Ovary (tissue), 9 donors: ENCODE measurements around the gene ICAM4. TPM values are rescaled to one million over a fixed set of nuclear protein-coding genes. Genes with fewer than 3 reads are reported as not detected.

Experiments
- DNase-seq, 5 donors: peaks; one replicate each; pipeline ENCODE4 v3.0.0-alpha.2; 2019 to 2020
- H3K27ac ChIP-seq, 2 donors: fragments of 200-600 bp; one replicate each; pipeline versions ENCODE4 v1.5.1 to v1.8.0; 2019 to 2022
- H3K27me3 ChIP-seq: fragments of 200-600 bp; one replicate; pipeline ENCODE4 v1.8.0; 2022
- H3K36me3 ChIP-seq: fragments of 200-600 bp; sonication (generic); one replicate; pipeline ENCODE4 v1.5.1; 2019
- H3K4me1 ChIP-seq: one replicate; pipeline ENCODE4 v1.8.1; 2013; ENCODE audit warnings: mild to moderate bottlenecking, moderate library complexity; ENCODE audit not compliant: insufficient read depth
- H3K4me3 ChIP-seq: fragments of 200-600 bp; sonication (generic); one replicate; pipeline ENCODE4 v1.5.1; 2017
- H3K9me3 ChIP-seq, 2 donors: fragments of 200-600 bp in 1 of 2; sonication (generic) in 1 of 2; one replicate each; pipeline versions ENCODE4 v1.5.1 to v1.8.1; 2013 to 2019; ENCODE audit warnings: mild to moderate bottlenecking in 1 of 2, moderate library complexity in 1 of 2
- EP300 ChIP-seq: sonication (generic); formaldehyde crosslinking; IDR thresholded peaks from one replicate; pipeline ENCODE4 v1.6.1; 2017; ENCODE audit warnings: antibody characterized with exemption
- POLR2A ChIP-seq: fragments of 450-650 bp; IDR thresholded peaks from one replicate; pipeline ENCODE4 v1.6.1; 2017; ENCODE audit warnings: antibody characterized with exemption, mild to moderate bottlenecking, moderate library complexity
- WGBS, 3 donors: extraction: QIAGEN DNeasy Blood & Tissue Kit in 1 of 3; methylation state at CpG; one replicate each; pipeline versions ENCODE4 v1.1.5 to v1.1.7; 2013 to 2017; 5-methylcytosine and 5-hydroxymethylcytosine counted together
- intact Hi-C, 4 donors: fragments of 100-400 bp; cut with DNase I; formaldehyde crosslinking; loops; one replicate each; pipeline versions ENCODE4 v1.11.0 to v1.15.1; 2022 to 2023
- polyA plus RNA-seq, 2 donors: library from polyadenylated mRNA; stranded (reverse); fragments of 200-250 nt in 1 of 2; fragments of 350-450 nt in 1 of 2; fragmentation: Illumina TruSeq in 1 of 2; extraction: RNeasy Lipid Tissue Mini Kit (QIAGEN cat#74804) in 1 of 2; gene quantifications; one replicate each; pipeline ENCODE4 v1.2.3, GENCODE V29; 2013 to 2014
- total RNA-seq, 7 donors: library from RNA; depleted of rRNA in 2 of 7; stranded (reverse); fragments of >200 nt in 2 of 7; fragmentation: NEBNext Ultra II Directional in 3 of 7; extraction: Animal tissue kit (Norgen Biotek cat#: 25700) in 3 of 7; gene quantifications; one replicate each; pipeline versions ENCODE4 v1.1.0 to v1.2.4, GENCODE V29; 2016 to 2023
- TF ChIP-seq, protein P1 (sequence below), 3 donors: fragments of 450-650 bp in 2 of 3; fragments of 200-600 bp in 1 of 3; IDR thresholded peaks; one replicate each; pipeline versions ENCODE4 v1.5.1 to v1.8.0; 2016 to 2022; ENCODE audit warnings: antibody characterized with exemption in 3 of 3, mild to moderate bottlenecking in 1 of 3
- donor health status: DM: no; HTN: no; CAD: no; lungs with moderate emphysema.
- donor health status: DM: no; HTN: no; CAD: no.
- donor health status: Bipolar disorder and iron deficiency.
- donor health status: DM: yes; HTN: yes; CAD: no.
- donor health status: DM: no; HTN: no; CAD: no.
- donor health status: DM: yes; HTN: yes; CAD: no.

Gene ICAM4
- total and polyA plus RNA-seq, 9 donors = 0.17 to 3.3 (median 0.47) TPM

DNA sequence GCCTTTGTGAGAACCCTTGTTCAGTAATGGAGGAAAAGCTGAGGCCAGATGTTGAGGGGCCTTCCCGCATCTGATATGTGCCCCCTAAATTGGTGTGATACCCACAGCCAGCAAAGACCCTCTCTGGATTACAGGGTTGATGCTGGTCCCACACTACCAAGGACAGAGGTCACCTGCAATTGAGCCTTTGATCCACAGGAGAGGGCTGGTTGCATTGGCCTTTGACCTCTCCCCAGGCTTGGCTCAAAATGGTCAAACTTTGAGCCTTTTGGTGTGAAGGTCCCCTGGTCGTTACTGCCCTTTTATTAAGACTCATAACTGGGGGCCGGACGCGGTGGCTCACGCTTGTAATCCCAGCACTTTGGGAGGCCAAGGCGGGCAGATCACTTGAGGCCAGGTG lies 43.1 kb upstream of the ICAM4 start:
- intact Hi-C loops = loop anchor here in 2 of 4 donors (10.0 kb wide), 2 partner anchors 129 to 139 kb away; partner anchors contain the start of genes ANGPTL6 (in 1 of the 2), EIF3G (in 1 of the 2), P2RY11 (in 1 of the 2) and PPAN (in 1 of the 2)

DNA sequence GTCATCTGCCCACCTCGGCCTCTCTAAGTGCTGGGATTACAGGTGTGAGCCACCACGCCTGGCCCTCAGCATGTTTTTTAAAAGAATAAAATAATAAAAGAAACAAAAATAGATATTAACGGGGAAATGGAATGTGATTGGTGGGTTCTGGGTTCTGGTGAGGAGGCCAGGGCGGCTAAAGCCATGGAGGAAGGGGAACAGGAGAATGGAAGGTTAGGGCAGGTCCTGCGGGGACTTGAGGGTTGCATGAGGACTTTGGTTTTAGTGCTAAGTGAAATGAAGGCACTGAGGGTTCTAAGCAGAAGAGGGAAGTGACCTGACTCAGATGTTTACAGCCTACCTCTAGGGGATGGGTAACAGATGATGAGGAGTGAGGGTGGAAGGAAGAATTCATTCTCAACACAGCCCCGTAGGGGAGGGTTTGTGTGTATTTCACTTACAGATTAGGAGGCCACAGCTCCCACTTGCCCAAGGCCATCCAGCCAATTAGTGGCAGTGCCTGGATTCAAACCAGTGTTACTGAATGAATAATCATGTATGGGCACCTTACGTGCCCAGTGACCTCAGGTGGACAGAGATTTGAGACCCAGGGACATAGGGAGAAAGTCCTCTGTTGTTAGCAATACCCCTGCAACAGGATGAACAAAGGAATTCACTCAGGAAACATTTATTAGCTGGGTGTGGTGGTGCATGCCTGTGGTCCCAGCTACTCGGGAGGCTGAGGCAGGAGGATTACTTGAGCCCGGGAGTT lies 41.4 kb upstream of the ICAM4 start:
- no peaks in the 10 kb centered on the region for H3K4me1 ChIP-seq
- no peak overlapping the region for H3K27ac ChIP-seq
- TF ChIP-seq POLR2A (no peak), EP300 (no peak)
- TF ChIP-seq, protein P1, sequence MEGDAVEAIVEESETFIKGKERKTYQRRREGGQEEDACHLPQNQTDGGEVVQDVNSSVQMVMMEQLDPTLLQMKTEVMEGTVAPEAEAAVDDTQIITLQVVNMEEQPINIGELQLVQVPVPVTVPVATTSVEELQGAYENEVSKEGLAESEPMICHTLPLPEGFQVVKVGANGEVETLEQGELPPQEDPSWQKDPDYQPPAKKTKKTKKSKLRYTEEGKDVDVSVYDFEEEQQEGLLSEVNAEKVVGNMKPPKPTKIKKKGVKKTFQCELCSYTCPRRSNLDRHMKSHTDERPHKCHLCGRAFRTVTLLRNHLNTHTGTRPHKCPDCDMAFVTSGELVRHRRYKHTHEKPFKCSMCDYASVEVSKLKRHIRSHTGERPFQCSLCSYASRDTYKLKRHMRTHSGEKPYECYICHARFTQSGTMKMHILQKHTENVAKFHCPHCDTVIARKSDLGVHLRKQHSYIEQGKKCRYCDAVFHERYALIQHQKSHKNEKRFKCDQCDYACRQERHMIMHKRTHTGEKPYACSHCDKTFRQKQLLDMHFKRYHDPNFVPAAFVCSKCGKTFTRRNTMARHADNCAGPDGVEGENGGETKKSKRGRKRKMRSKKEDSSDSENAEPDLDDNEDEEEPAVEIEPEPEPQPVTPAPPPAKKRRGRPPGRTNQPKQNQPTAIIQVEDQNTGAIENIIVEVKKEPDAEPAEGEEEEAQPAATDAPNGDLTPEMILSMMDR (IDR thresholded peaks at IDR 0.05) = no peak
- H3K36me3 ChIP-seq = no peaks in the 10 kb centered on the region
- no peak overlapping the region for H3K4me3 ChIP-seq
- WGBS, 3 donors = 62 to 72% (median 68%) methylated on average over 9 of the region's 9 CpGs
- intact Hi-C loops = loop anchor here in 2 of 4 donors (10.0 kb wide), 2 partner anchors 131 to 141 kb away; partner anchors contain the start of genes ANGPTL6 (in 1 of the 2), EIF3G (in 1 of the 2), P2RY11 (in 1 of the 2) and PPAN (in 1 of the 2)
- DNase-seq = no peak
- H3K9me3 ChIP-seq = no peaks in the 10 kb centered on the region
- H3K27me3 ChIP-seq = no peaks in the 10 kb centered on the region

More for the DNA sequence above, 43.1 kb upstream of the ICAM4 start:
- H3K27ac ChIP-seq = no peak overlapping the region
- no peaks in the 10 kb centered on the region for H3K27me3 ChIP-seq
- H3K36me3 ChIP-seq = no peaks in the 10 kb centered on the region
- no peaks in the 10 kb centered on the region for H3K9me3 ChIP-seq
- no peaks in the 10 kb centered on the region for H3K4me1 ChIP-seq
- 92 to 93% (median 93%) methylated on average over 7 of the region's 7 CpGs for WGBS, 3 donors
- no peak overlapping the region for H3K4me3 ChIP-seq
- DNase-seq = no peak
- TF ChIP-seq, protein P1 (IDR thresholded peaks at IDR 0.05) = no peak
- TF ChIP-seq EP300 (no peak), POLR2A (no peak)

DNA sequence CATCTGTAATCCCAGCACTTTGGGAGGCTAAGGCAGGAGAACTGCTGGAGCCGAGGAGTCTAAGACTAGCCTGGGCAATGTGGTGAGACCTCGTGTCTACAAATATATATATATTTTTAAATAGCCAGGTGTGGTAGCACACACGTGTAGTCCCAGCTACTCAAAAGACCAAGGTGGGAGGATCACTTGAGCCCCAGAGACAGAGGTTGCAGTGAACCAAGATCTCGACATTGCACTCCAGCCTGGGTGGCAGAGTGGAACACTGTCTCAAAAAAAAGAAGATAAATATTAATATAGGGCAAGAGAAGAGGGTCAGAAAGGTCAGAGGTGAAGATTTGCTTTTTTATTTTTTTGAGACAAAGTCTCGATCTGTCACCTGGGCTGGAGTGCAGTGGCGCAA lies 40.2 kb upstream of the ICAM4 start:
- no peak for DNase-seq
- Histone ChIP-seq H3K4me3 (no peak overlapping the region), H3K36me3 (no peaks in the 10 kb centered on the region), H3K27me3 (no peaks in the 10 kb centered on the region), H3K27ac (no peak overlapping the region), H3K4me1 (peaks cover 3% of the 10 kb centered on the region), H3K9me3 (no peaks in the 10 kb centered on the region)
- 82 to 85% (median 84%) methylated on average over 6 of the region's 6 CpGs for WGBS, 3 donors
- intact Hi-C loops = loop anchor here in 2 of 4 donors (10.0 kb wide), 2 partner anchors 132 to 142 kb away; partner anchors contain the start of genes ANGPTL6 (in 1 of the 2), EIF3G (in 1 of the 2), P2RY11 (in 1 of the 2) and PPAN (in 1 of the 2)
- TF ChIP-seq, protein P1 (IDR thresholded peaks at IDR 0.05) = no peak
- TF ChIP-seq POLR2A (no peak), EP300 (no peak)

DNA sequence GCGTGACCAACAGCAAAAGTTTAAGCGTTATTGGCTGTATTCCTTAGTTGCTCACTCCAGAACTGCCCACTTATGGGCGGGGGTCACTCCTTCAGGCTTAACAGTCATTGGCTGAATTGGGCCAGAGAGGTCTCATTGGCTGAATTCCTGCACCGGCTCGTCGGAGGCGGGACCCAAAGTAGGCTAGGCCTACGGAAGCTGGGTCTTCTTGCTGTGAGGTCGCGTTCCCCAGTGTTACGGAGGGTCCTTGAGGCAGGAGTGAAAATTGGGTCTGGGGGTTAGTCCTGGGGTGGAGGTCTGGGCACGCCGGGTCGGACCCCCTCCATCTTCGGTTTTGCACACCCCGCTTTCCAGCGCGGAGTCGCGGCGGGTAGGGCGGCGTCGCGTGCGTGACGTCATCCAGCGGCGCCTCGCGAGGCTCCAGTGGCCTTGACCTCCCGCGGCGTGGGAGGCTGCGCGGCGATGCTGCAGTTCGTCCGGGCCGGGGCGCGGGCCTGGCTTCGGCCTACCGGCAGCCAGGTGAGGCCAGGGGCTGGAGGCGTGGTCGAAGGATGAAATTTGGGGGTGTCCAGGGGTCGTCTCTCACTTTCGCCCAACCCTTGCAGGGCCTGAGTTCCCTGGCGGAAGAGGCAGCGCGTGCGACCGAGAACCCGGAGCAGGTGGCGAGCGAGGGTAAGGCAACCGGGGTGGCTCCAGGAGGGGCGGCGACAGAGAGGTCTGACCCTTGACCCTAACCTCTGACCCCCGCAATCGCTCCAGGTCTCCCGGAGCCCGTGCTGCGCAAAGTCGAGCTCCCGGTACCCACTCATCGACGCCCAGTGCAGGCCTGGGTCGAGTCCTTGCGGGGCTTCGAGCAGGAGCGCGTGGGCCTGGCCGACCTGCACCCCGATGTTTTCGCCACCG lies 34.7 kb upstream of the ICAM4 start, which contains the start of gene MRPL4:
TSS of gene MRPL4 (plus strand) at position 423 of the 903 bp plus-strand sequence. CDS start at position 463, 40 bp downstream.
- no peaks in the 10 kb centered on the region for H3K9me3 ChIP-seq
- peak within 1 kb of the TSS; percentile 72 for H3K4me3 ChIP-seq
- H3K27ac ChIP-seq = peak within 1 kb of the TSS; percentile 54 to 76
- TF ChIP-seq EP300 = no peak
- TF ChIP-seq, protein P1 (IDR thresholded peaks at IDR 0.05) = peak in 2 of 3 donors; percentile 14 to 54
- TF ChIP-seq POLR2A = no peak
- H3K4me1 ChIP-seq = peaks cover 6% of the 10 kb centered on the region
- 0 to 1% (median 0%) methylated on average over 69 to 77 of the region's 77 CpGs for WGBS, 3 donors
- no peaks in the 10 kb centered on the region for H3K36me3 ChIP-seq
- peak; percentile 95 to 97 (median 96) for DNase-seq
- H3K27me3 ChIP-seq = no peaks in the 10 kb centered on the region
- intact Hi-C loops = loop anchor here in 3 of 4 donors (10.0 kb wide), 2 partner anchors 57 to 317 kb away; partner anchors contain the start of genes OLFM2 (in 2 of the 3) and DNMT1 (in 1 of the 3)
